IPS-NIHi11 (cell line): ENCODE results near the gene DCUN1D2.
"Not testable (repeated sequence)": the region's sequence is repeated elsewhere in the genome, so short reads cannot be mapped to it uniquely, and the experiment has no call there.

Experiments used
- DNase-seq: peaks from one replicate; pipeline ENCODE4 v3.0.0; 2012; ENCODE audit warnings: mixed read lengths, low spot score

Gene DCUN1D2

DNA sequence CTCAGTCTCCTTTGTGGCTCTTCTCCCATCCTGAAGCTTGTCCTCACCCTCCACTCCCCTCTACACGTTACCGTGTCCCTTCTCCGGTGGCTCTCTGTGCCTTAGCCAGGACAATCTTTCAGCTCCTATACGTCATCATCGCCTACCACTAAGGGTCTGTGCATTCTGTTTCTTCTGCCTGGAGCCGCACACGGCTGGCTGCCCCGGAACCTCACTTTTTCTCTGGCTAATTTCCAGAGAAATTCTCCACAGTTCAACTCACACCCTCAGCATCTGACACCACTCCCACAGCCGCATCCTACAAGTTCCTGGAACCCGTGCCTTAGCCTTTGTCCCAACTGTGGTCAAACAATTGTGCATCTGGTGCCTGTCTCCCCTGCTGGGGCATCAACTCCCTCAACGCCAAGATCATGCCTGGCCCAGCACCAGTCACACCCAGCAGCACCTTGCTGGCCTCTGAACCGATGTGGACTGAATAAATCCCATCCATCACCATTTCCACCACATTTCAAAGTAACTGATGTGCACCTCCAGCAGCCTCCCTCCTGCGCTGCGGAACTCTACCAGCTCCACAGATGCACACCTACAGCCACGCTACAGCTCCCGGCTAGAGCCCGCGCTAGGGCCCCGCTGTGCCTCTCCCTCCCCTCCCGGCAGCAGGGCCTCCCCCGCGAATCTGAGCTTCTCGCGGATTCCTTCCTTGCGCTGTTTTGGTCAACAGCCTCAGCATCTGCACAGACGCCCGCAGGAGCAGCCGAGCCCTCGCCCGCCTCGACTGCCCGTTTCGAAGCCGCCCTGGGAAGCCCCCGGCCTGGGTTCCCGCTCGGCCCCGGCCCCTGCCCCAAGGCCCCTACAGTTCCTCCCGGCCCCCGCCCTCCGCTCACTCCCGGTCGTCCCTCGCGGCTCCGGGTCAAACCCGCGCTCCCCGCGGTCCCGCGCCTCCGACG lies 689 bp downstream of the DCUN1D2 start:
- DNase-seq, result no peak

DNA sequence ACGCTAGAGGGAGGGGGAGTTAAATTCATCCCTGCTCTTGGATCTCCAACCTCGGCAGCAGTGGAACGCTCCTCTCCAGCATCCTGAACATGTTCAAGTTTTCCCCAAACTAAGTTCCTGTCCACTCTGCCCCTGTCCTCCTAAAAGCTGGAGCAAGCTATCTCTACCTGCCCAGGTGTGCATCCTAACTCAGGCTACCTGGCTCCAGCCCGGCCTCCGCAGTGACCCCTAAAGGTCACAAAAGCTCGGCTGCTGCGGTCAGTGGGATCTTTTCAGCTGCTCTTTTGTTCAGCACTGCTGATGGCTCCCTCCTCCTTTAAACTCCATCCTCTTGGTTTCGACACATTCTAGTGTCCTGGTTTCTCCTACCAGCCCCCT lies 1.4 kb downstream of the DCUN1D2 start:
- no peak for DNase-seq

DNA sequence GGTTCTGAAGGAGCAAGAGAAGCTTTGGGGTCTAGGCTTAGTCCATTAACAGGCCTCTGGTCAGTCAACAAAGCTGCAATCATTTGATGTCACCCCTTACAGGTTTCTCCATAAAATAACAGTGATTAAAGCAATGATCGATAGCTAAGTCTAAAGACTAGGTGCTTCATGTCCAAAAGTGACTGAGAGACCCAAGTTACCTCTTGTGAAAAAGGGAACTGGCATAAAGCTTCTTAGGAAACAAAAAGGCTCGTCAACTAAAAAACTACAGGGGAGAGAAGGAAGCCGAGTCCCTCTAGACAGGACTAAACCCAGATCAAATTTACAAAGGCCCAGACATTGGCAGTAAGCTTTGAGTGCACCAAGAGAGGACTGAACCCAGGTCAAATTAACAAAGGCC lies 2.2 kb downstream of the DCUN1D2 start:
- no peak for DNase-seq

DNA sequence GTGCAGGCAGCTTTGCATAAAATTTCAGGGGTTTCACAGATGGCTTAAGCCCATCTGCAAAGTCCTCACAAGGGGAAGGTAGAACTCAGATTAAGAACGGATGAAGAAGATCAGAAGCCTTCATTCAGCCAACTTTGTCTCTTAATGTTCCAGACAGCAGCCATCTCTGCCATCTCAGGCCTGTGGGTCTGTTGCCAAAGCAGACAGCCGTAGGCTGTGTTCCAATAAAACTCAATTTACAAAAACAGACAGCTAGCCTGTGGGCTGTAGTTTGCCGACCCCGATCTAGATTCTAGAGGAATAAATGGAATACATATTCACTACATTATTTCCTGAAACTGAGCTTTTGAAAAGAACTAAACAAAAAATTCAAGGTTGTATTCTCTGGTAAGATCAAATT lies 3.8 kb downstream of the DCUN1D2 start:
- no peak for DNase-seq

DNA sequence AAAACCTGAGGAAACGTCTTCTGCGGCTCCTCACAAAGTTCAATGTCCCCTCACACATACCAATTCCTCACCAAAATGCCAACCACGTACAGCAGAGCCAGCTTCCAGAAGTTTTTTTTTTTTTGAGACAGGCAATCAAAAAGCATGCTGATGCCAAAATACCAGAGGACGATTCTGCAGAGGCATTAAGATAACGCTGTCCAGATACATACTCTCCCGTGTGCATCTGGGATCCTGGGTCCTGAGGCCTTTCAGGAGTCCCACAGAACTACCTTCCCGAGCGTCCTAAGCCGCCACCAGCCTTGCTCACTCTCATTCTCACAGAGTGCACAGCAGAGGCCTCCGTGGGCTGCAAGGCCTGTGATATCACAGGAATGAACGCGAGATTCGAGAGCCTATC lies 5.0 kb downstream of the DCUN1D2 start:
- DNase-seq, result no peak

DNA sequence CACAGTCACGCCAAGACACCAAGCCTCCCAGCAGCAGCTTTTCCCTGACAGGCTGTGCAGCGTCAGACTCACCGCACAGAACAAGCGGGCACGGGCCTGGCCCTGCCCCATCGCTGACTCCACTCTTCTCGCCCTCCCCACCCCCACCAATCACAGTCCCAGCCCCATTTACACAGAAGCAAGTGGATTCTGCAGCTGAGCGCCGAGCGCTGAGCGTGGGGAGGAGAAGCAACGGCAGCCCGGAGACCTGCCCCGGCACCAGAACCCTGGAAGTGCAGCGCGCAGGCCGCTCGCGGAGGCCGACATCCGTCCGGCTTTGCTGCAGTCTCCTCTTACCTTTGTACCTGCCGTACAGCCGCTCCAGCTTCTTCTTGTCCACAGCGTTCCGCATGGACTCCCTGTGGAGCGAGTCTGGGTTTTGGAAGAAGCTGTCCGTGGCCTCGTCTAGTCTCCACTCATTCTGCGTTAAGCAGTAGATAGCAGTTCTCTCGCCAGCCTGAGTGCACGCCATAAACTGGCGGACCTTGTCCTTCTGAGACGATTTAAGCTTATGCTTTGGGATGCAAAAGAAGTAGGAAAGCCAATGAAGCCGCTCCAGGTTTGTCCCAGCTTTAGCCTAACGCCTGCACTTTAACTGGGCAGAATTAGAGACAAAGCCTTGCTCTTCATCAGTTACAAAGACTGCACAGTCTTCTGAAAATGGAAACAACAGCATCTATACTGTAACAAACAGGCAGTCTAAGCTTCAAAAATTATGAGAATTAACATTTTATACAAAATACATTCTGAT lies 6.8 kb downstream of the DCUN1D2 start:
- no peak for DNase-seq

DNA sequence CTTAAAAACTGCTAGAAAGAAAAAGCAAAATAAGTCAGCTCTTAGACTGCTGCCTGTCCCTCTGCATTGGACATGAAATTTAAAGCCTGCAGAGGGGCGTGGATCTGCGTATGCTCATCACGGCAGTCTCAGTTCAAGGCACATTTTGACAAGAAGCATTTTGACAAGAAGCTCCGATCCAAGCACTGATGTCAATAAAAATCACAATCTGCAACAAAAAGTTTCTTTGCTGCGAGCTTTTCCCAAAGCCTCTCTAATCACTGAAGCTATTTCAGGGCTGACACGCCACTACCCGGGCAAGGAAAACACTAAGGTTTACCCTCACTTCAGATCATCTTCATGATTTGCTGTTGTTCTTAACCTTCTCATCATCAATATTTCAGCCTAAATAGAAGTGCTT lies 7.4 kb downstream of the DCUN1D2 start:
- DNase-seq, result no peak

DNA sequence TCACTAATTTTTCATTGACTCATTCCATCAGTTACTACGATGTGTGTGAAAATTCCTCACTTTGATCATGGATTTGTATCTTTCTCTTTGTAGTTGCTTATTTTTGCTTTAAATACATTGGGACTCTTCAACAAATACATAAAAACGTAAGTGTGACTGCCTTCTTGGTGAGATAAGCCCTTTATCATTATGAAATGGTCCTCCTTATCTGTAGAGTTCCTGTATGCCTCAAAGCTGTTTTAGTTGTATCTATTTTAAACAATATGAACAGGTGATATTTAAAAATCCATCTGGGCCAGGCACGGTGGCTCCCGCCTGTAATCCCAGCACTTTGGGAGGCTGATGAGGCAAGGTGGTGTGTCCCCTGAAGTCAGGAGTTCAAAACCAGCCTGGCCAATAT lies 11.3 kb downstream of the DCUN1D2 start:
- DNase-seq, result no peak

DNA sequence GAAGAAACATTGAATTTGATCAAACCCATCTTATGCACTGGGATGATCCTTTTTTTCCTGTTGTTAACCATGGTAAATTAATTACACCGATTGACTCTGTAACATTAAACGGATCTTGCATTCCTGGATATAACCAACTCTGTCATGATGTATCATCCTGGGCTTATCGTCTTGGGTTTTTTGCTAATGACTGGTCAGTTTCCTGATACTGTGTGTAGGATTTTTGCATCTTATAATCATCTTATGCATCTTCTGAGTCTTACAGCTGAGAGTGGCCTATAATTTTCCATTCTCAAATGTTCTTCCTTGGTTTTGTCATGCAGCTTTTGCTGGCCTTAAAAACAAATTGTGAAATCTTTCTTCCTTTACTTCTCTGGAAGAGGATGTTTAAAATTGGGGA lies 12.8 kb downstream of the DCUN1D2 start:
- DNase-seq, result no peak

DNA sequence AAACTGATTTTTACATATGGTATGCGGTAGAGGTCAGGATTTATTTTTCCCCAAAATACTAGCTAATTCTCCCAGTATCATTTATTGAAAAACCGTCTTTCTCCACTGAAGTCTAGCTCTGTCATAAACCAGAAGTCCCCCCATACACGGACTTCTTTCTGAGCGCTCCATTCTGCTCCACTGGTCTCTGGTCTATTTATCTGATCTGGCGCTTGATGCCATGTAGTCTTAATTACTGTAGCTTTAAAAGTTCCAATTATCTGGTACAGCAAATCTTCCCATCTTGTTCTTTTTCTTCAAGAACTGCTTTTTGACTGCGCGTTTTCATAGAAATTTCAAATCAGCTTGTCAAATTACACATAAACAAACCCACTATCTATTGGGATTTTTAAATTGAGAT lies 13.7 kb downstream of the DCUN1D2 start:
- no peak for DNase-seq

DNA sequence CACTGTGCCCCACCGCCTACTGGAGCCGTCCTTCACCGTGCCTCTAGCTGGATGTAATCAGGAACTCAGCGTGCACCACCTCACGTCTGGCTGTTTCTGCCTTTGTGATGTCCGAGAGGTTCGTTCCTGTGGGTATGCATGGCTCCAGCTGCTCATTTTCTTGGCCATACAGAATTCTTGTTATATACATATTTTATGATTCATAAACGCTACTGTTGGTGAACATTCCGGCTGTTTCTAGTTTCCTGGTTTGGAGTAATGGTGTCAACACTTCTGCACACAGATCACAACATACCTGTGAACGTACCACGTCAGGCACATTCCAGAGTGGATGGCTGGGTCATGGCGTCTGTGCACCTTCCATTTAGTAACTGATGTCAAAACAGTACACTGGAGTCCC lies 14.6 kb downstream of the DCUN1D2 start:
- no peak for DNase-seq

DNA sequence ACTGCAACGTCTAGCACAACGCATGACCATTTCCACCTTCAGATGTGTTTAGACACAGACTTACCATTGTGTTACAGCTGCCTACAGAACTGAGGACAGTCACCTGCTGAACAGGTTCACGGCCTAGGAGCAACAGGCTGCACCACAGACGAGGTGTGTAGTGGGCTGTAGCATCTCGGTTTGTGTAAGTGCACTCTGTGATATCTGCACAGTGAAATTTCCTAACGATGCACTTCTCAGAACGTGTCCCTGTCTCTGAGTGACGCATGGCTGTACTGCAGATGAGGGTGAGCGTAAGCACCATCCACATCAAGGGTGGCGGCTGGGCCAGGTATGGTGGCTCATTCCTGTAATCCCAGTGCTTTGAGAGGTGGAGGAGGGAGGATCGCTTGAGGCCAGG lies 15.2 kb downstream of the DCUN1D2 start:
- DNase-seq, result no peak

DNA sequence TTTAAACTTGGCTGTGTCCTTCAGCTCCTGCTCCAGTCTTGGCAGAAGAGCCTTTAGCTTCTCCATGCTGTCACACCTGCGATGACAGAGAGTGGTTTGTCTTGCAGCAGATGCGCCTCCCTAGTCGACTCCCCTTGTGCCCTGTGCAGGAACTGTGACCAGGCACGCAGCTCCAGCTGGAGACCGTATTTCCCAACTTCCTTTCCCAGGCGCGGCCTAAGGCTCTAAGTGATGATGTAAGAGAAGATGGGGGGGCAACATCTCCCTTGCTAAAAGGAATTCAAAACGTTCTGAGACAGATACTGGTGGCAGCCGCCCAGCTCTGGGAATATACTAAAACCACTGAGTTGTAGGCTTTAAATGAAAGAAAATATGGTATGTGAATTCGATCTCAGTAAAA lies 16.3 kb downstream of the DCUN1D2 start:
- no peak for DNase-seq

DNA sequence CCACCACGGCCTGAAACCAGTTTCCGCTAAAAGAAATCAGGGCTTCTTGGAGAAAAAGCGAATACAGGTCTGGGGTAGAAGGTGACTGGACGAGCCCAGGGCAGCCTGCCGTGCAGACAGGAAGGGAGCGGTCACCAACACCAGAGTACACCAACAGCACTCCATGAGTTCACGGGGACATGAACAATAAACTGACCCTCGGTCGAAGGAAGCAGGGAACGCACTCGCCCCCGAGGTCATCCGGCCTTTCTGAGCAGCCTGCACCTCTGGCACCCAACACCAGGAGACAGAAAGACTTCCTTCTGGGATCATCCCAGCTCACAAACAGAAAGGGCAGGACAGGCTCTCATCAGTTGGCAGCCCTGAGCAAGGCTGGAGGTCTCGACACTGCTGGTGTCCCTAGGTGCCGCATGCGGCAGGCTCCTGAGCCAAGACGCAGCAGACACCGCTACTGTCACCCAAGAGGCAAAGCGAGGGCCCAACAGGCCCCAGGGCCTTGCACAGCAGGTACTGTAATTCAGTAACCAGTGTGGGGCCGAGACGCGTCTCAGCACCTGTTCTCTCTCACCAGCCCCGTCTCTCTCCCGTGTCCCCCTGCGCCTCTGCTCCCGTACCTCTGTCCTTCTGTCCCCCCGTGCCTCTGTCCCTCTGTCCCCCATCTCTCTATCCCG lies 18.0 kb downstream of the DCUN1D2 start:
- DNase-seq, result no peak

DNA sequence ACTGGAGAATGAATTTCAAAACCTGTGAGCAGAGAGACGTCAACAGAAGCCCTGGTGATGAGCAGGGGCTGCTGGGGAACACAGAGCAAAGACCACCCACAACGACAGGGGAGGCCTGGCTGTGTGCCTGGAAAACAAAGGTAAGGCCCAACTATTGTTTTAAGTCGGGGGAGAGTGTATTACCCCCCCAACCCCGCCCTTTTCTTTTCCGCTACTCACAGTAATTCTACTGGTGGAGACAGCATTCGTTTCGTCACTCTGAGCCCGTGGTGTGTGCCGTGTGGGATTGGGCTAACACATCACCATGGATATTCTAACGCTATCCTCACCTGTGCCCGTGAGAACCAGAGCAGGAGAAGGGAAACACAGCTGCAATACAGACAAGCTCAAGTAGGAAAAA lies 18.7 kb downstream of the DCUN1D2 start:
- DNase-seq, result no peak

DNA sequence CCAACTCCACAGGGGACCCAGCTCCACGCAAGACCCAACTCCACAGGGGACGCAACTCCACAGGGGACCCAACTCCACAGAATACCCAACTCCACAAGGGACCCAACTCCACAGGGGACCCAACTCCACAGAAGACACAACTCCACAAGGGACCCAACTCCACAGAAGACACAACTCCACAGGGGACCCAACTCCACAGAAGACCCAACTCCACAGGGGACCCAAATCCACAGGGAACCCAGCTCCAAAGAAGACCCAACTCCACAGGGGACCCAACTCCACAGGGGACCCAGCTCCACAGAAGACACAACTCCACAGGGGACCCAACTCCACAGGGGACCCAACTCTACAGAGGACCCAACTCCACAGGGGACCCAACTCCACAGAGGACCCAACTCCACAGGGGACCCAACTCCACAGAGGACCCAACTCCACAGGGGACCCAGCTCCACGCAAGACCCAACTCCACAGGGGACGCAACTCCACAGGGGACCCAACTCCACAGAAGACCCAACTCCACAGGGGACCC lies 19.8 kb downstream of the DCUN1D2 start:
- DNase-seq, result not testable (repeated sequence)

DNA sequence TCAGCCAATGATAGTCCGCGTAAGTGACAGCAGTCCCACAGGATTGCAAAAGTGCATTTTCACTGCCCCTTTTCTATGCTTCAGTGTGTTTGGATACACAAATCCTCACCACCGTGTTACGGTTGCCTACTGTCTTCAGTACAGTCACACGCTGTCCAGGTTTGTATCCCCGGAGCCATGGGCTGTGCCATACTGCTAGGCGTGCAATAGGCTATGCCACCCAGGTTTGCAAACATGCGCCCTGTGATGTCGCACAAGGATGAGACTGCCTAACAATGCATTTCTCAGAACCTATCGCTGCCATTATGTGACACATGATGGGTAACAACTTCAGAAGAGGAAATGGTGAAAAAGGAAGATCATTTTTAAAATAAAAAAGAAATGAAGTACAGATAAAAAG lies 20.4 kb downstream of the DCUN1D2 start:
- no peak for DNase-seq

DNA sequence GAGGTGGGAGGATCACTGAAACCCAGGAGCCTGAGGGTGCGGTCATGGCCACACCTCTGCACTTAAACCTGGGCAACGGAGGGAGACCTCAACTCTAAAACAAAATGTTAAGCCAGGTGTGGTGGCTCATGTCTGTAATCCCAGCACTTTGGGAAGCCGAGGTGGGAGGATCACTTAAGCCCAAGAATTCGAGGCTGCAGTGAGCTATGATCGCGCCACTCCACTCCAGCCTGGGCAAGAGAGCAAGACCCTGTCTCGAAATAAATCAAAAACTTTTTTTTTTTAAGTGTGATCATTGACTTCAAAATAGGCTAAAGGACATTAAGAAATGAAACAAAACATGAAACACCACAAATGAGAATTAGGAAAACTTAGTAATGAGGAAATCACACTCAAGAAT lies 20.9 kb downstream of the DCUN1D2 start:
- DNase-seq, result no peak

DNA sequence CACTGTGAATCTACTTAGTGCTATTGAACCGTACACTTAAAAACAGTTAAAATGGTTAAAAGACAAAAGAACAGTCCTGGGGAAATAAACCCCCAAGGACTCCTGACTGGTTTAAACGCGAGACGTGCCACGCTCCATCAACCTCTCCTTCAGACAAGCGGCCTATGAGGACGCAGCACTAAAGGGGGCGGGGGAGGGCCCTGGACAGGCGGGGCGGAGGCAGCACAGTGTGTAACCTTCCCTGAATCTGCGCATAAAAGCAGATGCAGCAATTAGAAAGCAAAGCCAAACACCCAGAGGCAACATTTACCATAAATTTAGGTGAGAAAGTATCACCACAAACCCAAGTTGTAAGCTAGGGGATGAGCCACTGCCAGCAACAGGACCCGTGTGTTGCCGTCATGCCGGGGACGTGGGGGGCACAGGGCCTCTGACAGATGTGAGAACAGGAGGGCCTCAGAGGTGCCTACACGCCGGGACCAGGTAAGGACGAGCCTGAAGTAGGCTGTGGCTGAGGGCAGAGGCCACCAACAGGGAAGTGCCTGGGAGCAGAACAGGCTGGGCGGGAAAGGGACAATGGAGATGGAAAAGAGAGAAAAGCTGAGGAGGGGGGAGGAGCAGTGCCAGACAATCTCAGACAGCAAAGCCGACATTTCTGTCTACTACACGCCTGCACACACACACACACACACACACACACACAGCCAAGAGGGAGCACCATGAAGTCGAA lies 21.9 kb downstream of the DCUN1D2 start:
- DNase-seq, result peak; percentile 50

DNA sequence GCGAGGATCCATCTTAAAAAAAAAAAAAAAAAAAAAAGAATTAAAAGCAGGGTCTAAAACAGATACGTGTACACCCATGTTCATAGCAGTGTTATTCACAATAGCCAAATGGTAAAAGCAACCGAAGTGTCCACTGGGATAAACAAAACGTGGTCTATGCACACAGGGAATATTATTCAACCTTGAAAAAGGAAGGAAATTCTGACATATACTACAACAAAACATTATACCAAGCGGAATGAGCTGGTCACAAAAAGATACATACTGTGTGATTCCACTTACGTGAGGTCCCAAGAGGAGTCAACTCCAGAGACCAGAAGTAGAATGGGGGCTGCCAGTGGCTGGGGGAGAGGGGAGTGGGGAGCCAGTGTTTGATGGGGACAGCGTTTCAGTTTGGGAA lies 22.5 kb downstream of the DCUN1D2 start:
- no peak for DNase-seq

DNA sequence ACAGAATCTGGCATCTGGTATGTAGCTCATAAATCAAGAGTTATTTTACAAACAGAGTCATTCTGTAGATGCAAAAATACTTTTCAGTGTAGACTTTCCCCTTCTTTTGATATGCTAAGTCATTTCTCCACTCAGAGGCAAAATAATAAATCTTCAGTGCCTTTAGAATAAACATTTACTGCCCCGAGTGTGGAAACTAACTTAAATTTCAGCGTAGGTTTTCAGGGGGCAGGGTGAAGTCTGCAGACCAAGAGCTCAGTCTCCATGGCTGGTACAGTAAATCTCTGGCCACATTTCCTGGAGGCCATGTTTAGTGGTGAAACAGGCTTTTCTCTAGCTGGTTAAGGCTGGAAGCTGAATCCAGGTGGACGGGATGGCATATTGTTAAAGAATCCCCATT lies 24.1 kb downstream of the DCUN1D2 start:
- no peak for DNase-seq

DNA sequence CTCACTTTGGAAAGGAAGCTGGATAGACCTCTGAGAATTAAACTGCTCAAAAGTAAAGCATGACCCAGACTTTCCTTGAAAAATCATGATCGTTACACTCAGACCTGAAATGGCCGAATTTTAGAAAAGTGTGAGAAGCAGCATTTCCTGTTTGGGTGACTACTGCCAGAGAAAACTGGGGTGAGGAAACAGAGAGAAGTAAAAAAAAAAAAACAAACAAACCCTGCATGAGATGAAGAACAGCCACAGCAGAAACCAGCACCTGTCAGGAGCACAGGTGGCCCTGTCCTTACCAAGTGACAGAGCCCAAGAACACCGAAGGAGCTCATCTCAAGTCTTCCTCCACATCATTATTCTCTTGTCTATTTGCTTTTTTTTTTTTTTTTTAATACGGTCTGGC lies 25.2 kb downstream of the DCUN1D2 start:
- DNase-seq, result no peak
